ENCODE measurements around the gene COA7.
A peak's percentile ranks its signal among the peaks of the same experiment; 100 is the strongest.

COA7 gene

GRCh38 chr1:52667290-52667689 is 30.9 kb downstream of the COA7 start:
- Histone ChIP-seq H3K36me3 (ENCODE audit: control insufficient read depth in 2 of 2, insufficient read depth in 1 of 2, low read length in 2 of 2) (no peaks in the 10 kb centered on the region), H3K4me3 (ENCODE audit: low read depth, low read length) (no peak overlapping the region), H3K9me3 (ENCODE audit: control insufficient read depth, insufficient read depth, low read depth, low read length) (no peaks in the 10 kb centered on the region), H3K27ac (ENCODE audit: extremely low read depth, low read depth, low read length) (no peak overlapping the region), H3K4me1 (ENCODE audit: control insufficient read depth, insufficient read depth, low read length) (peaks cover 2% of the 10 kb centered on the region; the same call in 1 of the 2 replicates)
- POLR2A ChIA-PET = no interaction called here
- TF ChIP-seq ZNF214 (tag by site-specific recombination; IDR thresholded peaks at IDR 0.05; ENCODE audit: borderline replicate concordance) = no peak
- TF ChIP-seq ZNF513 (tag by site-specific recombination; IDR thresholded peaks at IDR 0.05) = peak; percentile 75; the same call in 1 of the 2 replicates
- CTCF ChIA-PET = interaction anchor here (1.2 kb wide), 1 partner anchor 298 kb away, joined by 3 read pairs; no protein-coding TSS in a partner anchor

- Histone ChIP-seq H3K4me3 (ENCODE audit: low read depth, low read length) (no peak overlapping the region), H3K36me3 (ENCODE audit: control insufficient read depth in 2 of 2, insufficient read depth in 1 of 2, low read length in 2 of 2) (no peaks in the 10 kb centered on the region), H3K9me3 (ENCODE audit: control insufficient read depth, insufficient read depth, low read depth, low read length) (no peaks in the 10 kb centered on the region), H3K27ac (ENCODE audit: extremely low read depth, low read depth, low read length) (no peak overlapping the region), H3K4me1 (ENCODE audit: control insufficient read depth, insufficient read depth, low read length) (peaks cover 2% of the 10 kb centered on the region; the same call in 1 of the 2 replicates)
- ChIA-PET POLR2A (interaction anchor here (0.6 to 0.8 kb wide), 3 partner anchors 113 to 262 kb away, joined by 3 read pairs; partner anchors contain the start of genes PRPF38A and TUT4), CTCF (interaction anchor here (0.8 to 1.1 kb wide), 2 partner anchors 233 to 334 kb away, joined by 3 read pairs; no protein-coding TSS in a partner anchor)
- TF ChIP-seq ZNF558 (tag by site-specific recombination; IDR thresholded peaks at IDR 0.05) (no peak), ZIC2 (tag by site-specific recombination; IDR thresholded peaks at IDR 0.05) (no peak), ZSCAN30 (tag by site-specific recombination; IDR thresholded peaks at IDR 0.05) (no peak), ZNF660 (tag by site-specific recombination; IDR thresholded peaks at IDR 0.05) (no peak), REST (tag by site-specific recombination; IDR thresholded peaks at IDR 0.05) (no peak), OSR2 (tag by site-specific recombination; IDR thresholded peaks at IDR 0.05) (peak; percentile 36; the same call in 1 of the 2 replicates), RBAK (tag by site-specific recombination; IDR thresholded peaks at IDR 0.05) (no peak), ZNF175 (tag by site-specific recombination; IDR thresholded peaks at IDR 0.05) (no peak), SP7 (tag by site-specific recombination; IDR thresholded peaks at IDR 0.05) (no peak), ZNF624 (tag by site-specific recombination; IDR thresholded peaks at IDR 0.05) (no peak), ZBTB17 (tag by site-specific recombination; IDR thresholded peaks at IDR 0.05) (no peak), ZSCAN23 (tag by site-specific recombination; IDR thresholded peaks at IDR 0.05) (no peak), ZNF777 (tag by site-specific recombination; IDR thresholded peaks at IDR 0.05; ENCODE audit: borderline replicate concordance) (no peak), ZNF266 (tag by site-specific recombination; IDR thresholded peaks at IDR 0.05; ENCODE audit: low read depth) (no peak), KLF8 (tag by site-specific recombination; IDR thresholded peaks at IDR 0.05) (no peak), GFI1B (tag by site-specific recombination; IDR thresholded peaks at IDR 0.05) (no peak), ZBTB44 (tag by site-specific recombination; IDR thresholded peaks at IDR 0.05) (no peak), ZNF514 (tag by site-specific recombination; IDR thresholded peaks at IDR 0.05) (no peak), GLIS1 (tag by site-specific recombination; IDR thresholded peaks at IDR 0.05) (peak; percentile 22; the same call in 1 of the 2 replicates), KLF17 (tag by site-specific recombination; IDR thresholded peaks at IDR 0.05) (peak; percentile 27; the same call in 1 of the 2 replicates), ZNF274 (IDR thresholded peaks at IDR 0.05; ENCODE audit: low read length) (no peak), ZNF274 (tag by site-specific recombination; IDR thresholded peaks at IDR 0.05; ENCODE audit: borderline replicate concordance) (no peak), ZBTB1 (tag by site-specific recombination; IDR thresholded peaks at IDR 0.05) (no peak), IKZF3 (tag by site-specific recombination; IDR thresholded peaks at IDR 0.05) (no peak), ZNF560 (tag by site-specific recombination; IDR thresholded peaks at IDR 0.05; ENCODE audit: borderline replicate concordance) (no peak)
Measured at GRCh38 chr1:52665006-52665941, 32.9 kb downstream of the COA7 start.
